HFF-Myc (cell line): ENCODE data around the gene PPP1R15B.

Source experiments
- DNase-seq: peaks from one replicate; pipeline ENCODE4 v3.0.0-alpha.2; 2011; ENCODE audit warnings: low read depth; ENCODE audit errors: extremely low read depth
- H3K4me3 ChIP-seq: replicated peaks from 2 replicates; pipeline ENCODE4 v1.5.1; 2011; ENCODE audit warnings: low read depth, mild to moderate bottlenecking, control low read depth, low read length
- TF ChIP-seq, protein P1 (sequence below): IDR thresholded peaks from 2 replicates; pipeline ENCODE4 v1.5.1; 2012; ENCODE audit warnings: mild to moderate bottlenecking, low read depth, low read length, control low read depth; ENCODE audit errors: missing control alignments

PPP1R15B gene

GRCh38 chr1:204448991-204449677, 37.5 kb upstream of the PPP1R15B start:
- H3K4me3 ChIP-seq: no peak overlapping the region
- no peak for DNase-seq

DNA sequence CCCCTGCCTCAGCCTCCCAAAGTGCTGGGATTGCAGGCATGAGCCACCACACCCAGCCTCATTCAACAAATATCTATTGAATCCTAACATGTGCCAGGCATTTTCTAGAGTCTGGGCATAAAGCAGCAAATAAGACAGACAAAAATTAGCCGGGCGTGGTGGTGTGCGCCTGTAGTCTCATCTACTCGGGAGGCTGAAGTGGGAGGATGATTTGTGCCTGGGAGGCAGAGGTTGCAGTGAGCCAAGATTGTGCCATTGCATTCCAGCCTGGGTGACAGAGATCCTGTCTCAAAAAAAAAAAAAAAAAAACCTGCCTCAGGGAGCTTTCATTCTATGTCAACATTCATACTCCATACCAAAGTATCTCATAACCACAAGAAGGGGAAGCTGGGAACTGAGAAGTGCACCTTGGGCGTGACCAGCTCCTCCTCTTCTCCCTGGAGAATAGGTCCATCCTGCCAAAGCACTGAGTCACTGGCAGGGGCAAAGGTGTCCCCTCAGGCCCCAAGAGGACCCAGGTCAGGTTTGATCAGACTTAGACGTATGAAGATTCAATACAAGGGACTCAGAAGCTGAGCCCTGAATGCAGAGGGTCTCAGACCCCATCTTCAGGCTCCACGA, 36.8 kb upstream of the PPP1R15B start:
- DNase-seq: no peak
- TF ChIP-seq, protein P1, sequence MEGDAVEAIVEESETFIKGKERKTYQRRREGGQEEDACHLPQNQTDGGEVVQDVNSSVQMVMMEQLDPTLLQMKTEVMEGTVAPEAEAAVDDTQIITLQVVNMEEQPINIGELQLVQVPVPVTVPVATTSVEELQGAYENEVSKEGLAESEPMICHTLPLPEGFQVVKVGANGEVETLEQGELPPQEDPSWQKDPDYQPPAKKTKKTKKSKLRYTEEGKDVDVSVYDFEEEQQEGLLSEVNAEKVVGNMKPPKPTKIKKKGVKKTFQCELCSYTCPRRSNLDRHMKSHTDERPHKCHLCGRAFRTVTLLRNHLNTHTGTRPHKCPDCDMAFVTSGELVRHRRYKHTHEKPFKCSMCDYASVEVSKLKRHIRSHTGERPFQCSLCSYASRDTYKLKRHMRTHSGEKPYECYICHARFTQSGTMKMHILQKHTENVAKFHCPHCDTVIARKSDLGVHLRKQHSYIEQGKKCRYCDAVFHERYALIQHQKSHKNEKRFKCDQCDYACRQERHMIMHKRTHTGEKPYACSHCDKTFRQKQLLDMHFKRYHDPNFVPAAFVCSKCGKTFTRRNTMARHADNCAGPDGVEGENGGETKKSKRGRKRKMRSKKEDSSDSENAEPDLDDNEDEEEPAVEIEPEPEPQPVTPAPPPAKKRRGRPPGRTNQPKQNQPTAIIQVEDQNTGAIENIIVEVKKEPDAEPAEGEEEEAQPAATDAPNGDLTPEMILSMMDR: no peak
- H3K4me3 ChIP-seq: no peak overlapping the region

More at GRCh38 chr1:204448991-204449677, 37.5 kb upstream of the PPP1R15B start:
- TF ChIP-seq, protein P1: no peak

GRCh38 chr1:204447736-204448135, 36.1 kb upstream of the PPP1R15B start:
- DNase-seq: no peak
- H3K4me3 ChIP-seq: no peak overlapping the region
- TF ChIP-seq, protein P1: no peak

GRCh38 chr1:204447190-204447589, 35.6 kb upstream of the PPP1R15B start:
- TF ChIP-seq, protein P1: no peak
- no peak overlapping the region for H3K4me3 ChIP-seq
- no peak for DNase-seq

GRCh38 chr1:204446413-204447111, 34.9 kb upstream of the PPP1R15B start:
- TF ChIP-seq, protein P1: peak; percentile 73
- no peak overlapping the region for H3K4me3 ChIP-seq
- no peak for DNase-seq

- no peak for DNase-seq
- TF ChIP-seq, protein P1: peak; percentile 70
- H3K4me3 ChIP-seq: no peak overlapping the region
These were observed 34.3 kb upstream of the PPP1R15B start for GRCh38 chr1:204445860-204446412.
